ENCODE measurements around the gene CD81. TPM values are rescaled to one million over a fixed set of nuclear protein-coding genes. Genes with fewer than 3 reads are reported as not detected.

The CD81 gene
- total RNA-seq, 1 experiment from 2014 or later = 296 TPM

GRCh38 chr11:2427721-2428321 lies 50.7 kb downstream of the CD81 start:
- H3K4me2 ChIP-seq (ENCODE audit: low read length) = no peak overlapping the region
- ChIA-PET CTCF (interaction anchor here (0.7 to 4.4 kb wide), 4 partner anchors 8 to 464 kb away, joined by 3 to 64 read pairs (median 3); no protein-coding TSS in a partner anchor), POLR2A (no interaction called here), RAD21 (ENCODE audit: low non-redundant PET in 1 of 2, low total read pairs in 2 of 2, uncharacterized antibody in 2 of 2, unreplicated experiment in 2 of 2) (interaction anchor here (1.3 to 1.7 kb wide), 2 partner anchors 103 to 104 kb away, joined by 12 to 13 read pairs; no protein-coding TSS in a partner anchor)
- H3K9me3 ChIP-seq (ENCODE audit: control insufficient read depth in 1 of 2, insufficient read depth in 1 of 2, low read depth in 1 of 2, low read length in 2 of 2) = no peaks in the 10 kb centered on the region
- DNase-seq (ENCODE audit: low read depth, low spot score) (no peak), ATAC-seq (peak; percentile 46)
- H3K9ac ChIP-seq (ENCODE audit: low read length) = no peak overlapping the region
- H3K79me2 ChIP-seq (ENCODE audit: insufficient read depth, low read length) = no peaks in the 10 kb centered on the region
- no peak overlapping the region for H3K27ac ChIP-seq (ENCODE audit: low read depth, low read length)
- no peak for TF ChIP-seq YY1 (IDR thresholded peaks at IDR 0.05; ENCODE audit: extremely low read depth, insufficient replicate concordance, low read depth, low read length)
- TF ChIP-seq ATF3 (IDR thresholded peaks at IDR 0.05) = no peak
- TF ChIP-seq, protein P1, sequence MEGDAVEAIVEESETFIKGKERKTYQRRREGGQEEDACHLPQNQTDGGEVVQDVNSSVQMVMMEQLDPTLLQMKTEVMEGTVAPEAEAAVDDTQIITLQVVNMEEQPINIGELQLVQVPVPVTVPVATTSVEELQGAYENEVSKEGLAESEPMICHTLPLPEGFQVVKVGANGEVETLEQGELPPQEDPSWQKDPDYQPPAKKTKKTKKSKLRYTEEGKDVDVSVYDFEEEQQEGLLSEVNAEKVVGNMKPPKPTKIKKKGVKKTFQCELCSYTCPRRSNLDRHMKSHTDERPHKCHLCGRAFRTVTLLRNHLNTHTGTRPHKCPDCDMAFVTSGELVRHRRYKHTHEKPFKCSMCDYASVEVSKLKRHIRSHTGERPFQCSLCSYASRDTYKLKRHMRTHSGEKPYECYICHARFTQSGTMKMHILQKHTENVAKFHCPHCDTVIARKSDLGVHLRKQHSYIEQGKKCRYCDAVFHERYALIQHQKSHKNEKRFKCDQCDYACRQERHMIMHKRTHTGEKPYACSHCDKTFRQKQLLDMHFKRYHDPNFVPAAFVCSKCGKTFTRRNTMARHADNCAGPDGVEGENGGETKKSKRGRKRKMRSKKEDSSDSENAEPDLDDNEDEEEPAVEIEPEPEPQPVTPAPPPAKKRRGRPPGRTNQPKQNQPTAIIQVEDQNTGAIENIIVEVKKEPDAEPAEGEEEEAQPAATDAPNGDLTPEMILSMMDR (IDR thresholded peaks at IDR 0.05 in 2 of 3, conservative IDR thresholded peaks at IDR 0.05 in 1 of 3; ENCODE audit: borderline replicate concordance in 1 of 3, insufficient read depth in 1 of 3, low read depth in 2 of 3, low read length in 2 of 3) = no peak
- TF ChIP-seq TCF7L2 (IDR thresholded peaks at IDR 0.05; ENCODE audit: borderline replicate concordance, extremely low read depth, insufficient read depth, insufficient read length) = no peak
- TF ChIP-seq, protein P2, sequence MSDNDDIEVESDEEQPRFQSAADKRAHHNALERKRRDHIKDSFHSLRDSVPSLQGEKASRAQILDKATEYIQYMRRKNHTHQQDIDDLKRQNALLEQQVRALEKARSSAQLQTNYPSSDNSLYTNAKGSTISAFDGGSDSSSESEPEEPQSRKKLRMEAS (IDR thresholded peaks at IDR 0.05) = no peak
- H2AFZ ChIP-seq (ENCODE audit: low read depth, low read length, poor library complexity, severe bottlenecking) = no peak overlapping the region
- H3K9me2 ChIP-seq (ENCODE audit: insufficient read depth) = no peaks in the 10 kb centered on the region
- intact Hi-C loops (cut with micrococcal nuclease) = loop anchor here (1.0 kb wide), 2 partner anchors 103 to 460 kb away; no protein-coding TSS in a partner anchor
- H3K36me3 ChIP-seq (ENCODE audit: control insufficient read depth in 1 of 2, insufficient read depth in 2 of 2, low read length in 2 of 2) = no peaks in the 10 kb centered on the region
- no peak overlapping the region for H3K4me3 ChIP-seq (replicated peaks in 1 of 2; ENCODE audit: low read depth in 1 of 2, low read length in 2 of 2)
- no peaks in the 10 kb centered on the region for H3K27me3 ChIP-seq (ENCODE audit: insufficient read depth, low read length)
- no peaks in the 10 kb centered on the region for H3K4me1 ChIP-seq (ENCODE audit: control insufficient read depth in 1 of 2, insufficient read depth in 2 of 2, low read length in 2 of 2)
- BruUV-seq (replicated peaks) = no TSS peak
- no peaks in the 10 kb centered on the region for H4K20me1 ChIP-seq (ENCODE audit: insufficient read depth)

All from HCT116 (cell line).